SU-DHL-6 (cell line): ENCODE measurements around the gene CLMN.

Experiments
- H2AFZ ChIP-seq: fragments of 200-600 bp; sonication (generic); 2 replicates; pipeline ENCODE4 v1.6.1; 2014; ENCODE audit warnings: low read depth, mild to moderate bottlenecking, moderate library complexity, mixed read lengths, antibody characterized with exemption, low read length; ENCODE audit not compliant: severe bottlenecking
- H3F3A ChIP-seq: fragments of 200-600 bp; shearing (Covaris generic); 2 replicates; pipeline ENCODE4 v1.6.0; 2016; ENCODE audit warnings: antibody characterized with exemption, mild to moderate bottlenecking; ENCODE audit not compliant: insufficient read depth
- H3K27ac ChIP-seq: fragments of 200-600 bp; sonication (generic); 2 replicates; pipeline ENCODE4 v1.5.1; 2016; ENCODE audit warnings: low read depth, mild to moderate bottlenecking, low read length, moderate library complexity, mixed read lengths
- H3K27me3 ChIP-seq: fragments of 200-600 bp; sonication (generic), shearing (Covaris generic); 2 replicates; pipeline ENCODE4 v1.6.0; 2014; ENCODE audit warnings: mild to moderate bottlenecking, low read length
- H3K36me3 ChIP-seq: fragments of 200-600 bp; sonication (generic); 2 replicates; pipeline ENCODE4 v1.6.1; 2014; ENCODE audit warnings: mild to moderate bottlenecking, low read length, mixed read lengths
- H3K4me2 ChIP-seq: fragments of 300-600, 200-600 bp; shearing (Covaris generic), sonication (generic); 2 replicates; pipeline ENCODE4 v1.6.0; 2014; ENCODE audit warnings: low read length, low read depth, mild to moderate bottlenecking; ENCODE audit not compliant: poor library complexity, severe bottlenecking
- H3K4me3 ChIP-seq: fragments of 200-600 bp; sonication (generic); 2 replicates; pipeline ENCODE4 v1.5.1; 2014; ENCODE audit warnings: antibody characterized with exemption, low read length, mild to moderate bottlenecking, mixed read lengths; ENCODE audit not compliant: insufficient read depth, poor library complexity, severe bottlenecking
- H3K79me2 ChIP-seq: fragments of 200-600 bp; sonication (generic); 2 replicates; pipeline ENCODE4 v1.6.1; 2014; ENCODE audit warnings: mild to moderate bottlenecking, low read length, moderate library complexity; ENCODE audit not compliant: insufficient read depth
- H3K9ac ChIP-seq: fragments of 200-600 bp; sonication (generic); 2 replicates; pipeline ENCODE4 v1.7.0; 2014; ENCODE audit warnings: mild to moderate bottlenecking, low read length
- H3K9me2 ChIP-seq: fragments of 200-600 bp; sonication (generic); replicated peaks from 2 replicates; pipeline ENCODE4 v1.6.1; 2014; ENCODE audit warnings: low read length; ENCODE audit not compliant: insufficient read depth
- H3K9me3 ChIP-seq: fragments of 200-600 bp; sonication (generic); 2 replicates; pipeline ENCODE4 v1.6.1; 2014; ENCODE audit warnings: low read length, mixed read lengths; ENCODE audit not compliant: insufficient read depth
- H4K20me1 ChIP-seq: fragments of 200-600 bp; sonication (generic); 2 replicates; pipeline ENCODE4 v1.6.1; 2014; ENCODE audit warnings: low read depth, mild to moderate bottlenecking, antibody characterized with exemption, low read length, moderate library complexity, mixed read lengths
- CTCF ChIP-seq: fragments of 200-600 bp; sonication (generic); IDR thresholded peaks from one replicate; pipeline ENCODE4 v1.5.1; 2017; ENCODE audit warnings: antibody characterized with exemption, mild to moderate bottlenecking, low read length, moderate library complexity; ENCODE audit not compliant: insufficient read depth, poor library complexity, severe bottlenecking
- EZH2phosphoT487 ChIP-seq: fragments of 200-600 bp; sonication (generic), shearing (Covaris generic); conservative IDR thresholded peaks from 2 replicates; pipeline ENCODE4 v1.6.1; 2018; ENCODE audit warnings: mild to moderate bottlenecking, antibody characterized with exemption, low read length, moderate library complexity, mixed read lengths

Gene CLMN

GRCh38 chr14:95296966-95297365 is 22.7 kb downstream of the CLMN start:
- TF ChIP-seq EZH2phosphoT487 (no peak), CTCF (no peak)
- H2AFZ ChIP-seq: no peak overlapping the region
- no peaks in the 10 kb centered on the region for H3K9me2 ChIP-seq
- H3F3A ChIP-seq: no peaks in the 10 kb centered on the region
- no peaks in the 10 kb centered on the region for H3K27me3 ChIP-seq
- no peaks in the 10 kb centered on the region for H3K79me2 ChIP-seq
- no peak overlapping the region for H3K4me2 ChIP-seq
- no peak overlapping the region for H3K9ac ChIP-seq
- H3K4me3 ChIP-seq: no peak overlapping the region
- H3K36me3 ChIP-seq: no peaks in the 10 kb centered on the region
- no peaks in the 10 kb centered on the region for H4K20me1 ChIP-seq
- H3K27ac ChIP-seq: no peak overlapping the region
- no peaks in the 10 kb centered on the region for H3K9me3 ChIP-seq

GRCh38 chr14:95295600-95296376 is 23.9 kb downstream of the CLMN start:
- Histone ChIP-seq H3K9me3 (no peaks in the 10 kb centered on the region), H3K9ac (no peak overlapping the region), H4K20me1 (no peaks in the 10 kb centered on the region), H3K4me3 (no peak overlapping the region), H3K79me2 (no peaks in the 10 kb centered on the region), H3K27me3 (no peaks in the 10 kb centered on the region), H3F3A (no peaks in the 10 kb centered on the region), H3K27ac (no peak overlapping the region), H2AFZ (no peak overlapping the region), H3K9me2 (no peaks in the 10 kb centered on the region), H3K4me2 (no peak overlapping the region), H3K36me3 (no peaks in the 10 kb centered on the region)
- TF ChIP-seq CTCF: no peak
- no peak for TF ChIP-seq EZH2phosphoT487

GRCh38 chr14:95294834-95295599 is 24.7 kb downstream of the CLMN start:
- Histone ChIP-seq H3K9ac (no peak overlapping the region), H3K4me2 (no peak overlapping the region), H3K4me3 (no peak overlapping the region), H3K9me2 (no peaks in the 10 kb centered on the region), H3K27me3 (no peaks in the 10 kb centered on the region), H2AFZ (no peak overlapping the region), H3K27ac (no peak overlapping the region), H3K79me2 (no peaks in the 10 kb centered on the region), H3K36me3 (no peaks in the 10 kb centered on the region), H3F3A (no peaks in the 10 kb centered on the region), H3K9me3 (no peaks in the 10 kb centered on the region), H4K20me1 (no peaks in the 10 kb centered on the region)
- no peak for TF ChIP-seq EZH2phosphoT487
- TF ChIP-seq CTCF: no peak
